ENCODE results near the gene GMIP. TPM values are rescaled to one million over a fixed set of nuclear protein-coding genes. Genes with fewer than 3 reads are reported as not detected.

GMIP gene
- polyA plus RNA-seq, 3 donors = 41.4 to 91.4 (median 75.1) TPM

GRCh38 chr19:19662344-19662743 lies 18.9 kb upstream of the GMIP start:
- H3K27me3 Mint-ChIP-seq (ENCODE audit: low read depth in 3 of 3) = peaks cover 0 to 2% (median 2%) of the 10 kb centered on the region in 3 donors
- H3K27ac Mint-ChIP-seq = peak overlapping the region; percentile 90 to 98 (median 94)
- no peaks in the 10 kb centered on the region for H3K27me3 ChIP-seq (ENCODE audit: control insufficient read depth in 2 of 2, insufficient read depth in 2 of 2, low read length in 2 of 2)
- TF ChIP-seq CTCF (IDR thresholded peaks at IDR 0.05) = no peak
- peaks cover 25 to 28% of the 10 kb centered on the region in 2 donors for H3K36me3 ChIP-seq (replicated peaks in 1 of 2; ENCODE audit: control insufficient read depth in 1 of 2, insufficient read depth in 2 of 2, low read length in 2 of 2)
- peak overlapping the region; percentile 88 to 90 for H3K4me3 Mint-ChIP-seq
- H3K9me3 ChIP-seq (replicated peaks in 1 of 2; ENCODE audit: control insufficient read depth in 1 of 2, insufficient read depth in 1 of 2, low read length in 2 of 2) = no peaks in the 10 kb centered on the region
- peaks cover 25 to 34% of the 10 kb centered on the region in 2 donors for H3K36me3 Mint-ChIP-seq
- peak in 1 of 3 donors; percentile 6 for DNase-seq
- peaks cover 22% of the 10 kb centered on the region for H3K4me1 Mint-ChIP-seq
- peak overlapping the region; percentile 96 for H3K4me2 ChIP-seq (replicated peaks; ENCODE audit: extremely low read depth, low read length, poor library complexity, severe bottlenecking)
- peaks cover 0 to 6% (median 0%) of the 10 kb centered on the region in 7 donors for H3K9me3 Mint-ChIP-seq
- peaks cover 4% of the 10 kb centered on the region for H4K20me1 ChIP-seq (ENCODE audit: insufficient read depth, low read length)
- H3K4me1 ChIP-seq (ENCODE audit: control insufficient read depth in 1 of 2, insufficient read depth in 2 of 2, low read length in 2 of 2) = peaks cover 23 to 30% of the 10 kb centered on the region in 2 donors
- peak overlapping the region; percentile 85 for H2AFZ ChIP-seq (ENCODE audit: insufficient read depth, low read depth, low read length, poor library complexity, severe bottlenecking)
- H3K79me2 ChIP-seq (ENCODE audit: insufficient read depth, low read length) = peaks cover 51% of the 10 kb centered on the region
- peak overlapping the region in 2 of 3 experiments; percentile 93 to 95 for H3K4me3 ChIP-seq (replicated peaks in 1 of 3; ENCODE audit: low read depth in 2 of 3, low read length in 3 of 3)
- H3K9ac ChIP-seq (ENCODE audit: insufficient read depth, low read length, poor library complexity, severe bottlenecking) = peak overlapping the region; percentile 24
- peak overlapping the region; percentile 96 to 99 for H3K27ac ChIP-seq (ENCODE audit: low read depth in 1 of 2, low read length in 2 of 2)
- intact Hi-C loops (cut with micrococcal nuclease) = loop anchor here in 1 of 2 donors (5.0 to 10.0 kb wide), 2 partner anchors 242 to 1845 kb away; partner anchors contain the start of genes ZNF429 and ZNF93
- WGBS (ENCODE audit: insufficient coverage) = 87% methylated on average over 8 of the region's 8 CpGs

GRCh38 chr19:19661675-19662251 lies 18.3 kb upstream of the GMIP start:
- H3K9ac ChIP-seq (ENCODE audit: insufficient read depth, low read length, poor library complexity, severe bottlenecking) = peak overlapping the region; percentile 24
- H3K79me2 ChIP-seq (ENCODE audit: insufficient read depth, low read length) = peaks cover 51% of the 10 kb centered on the region
- TF ChIP-seq CTCF (IDR thresholded peaks at IDR 0.05) = no peak
- H2AFZ ChIP-seq (ENCODE audit: insufficient read depth, low read depth, low read length, poor library complexity, severe bottlenecking) = peak overlapping the region; percentile 74
- peak overlapping the region; percentile 88 to 90 for H3K4me3 Mint-ChIP-seq
- H4K20me1 ChIP-seq (ENCODE audit: insufficient read depth, low read length) = peaks cover 4% of the 10 kb centered on the region
- H3K4me2 ChIP-seq (replicated peaks; ENCODE audit: extremely low read depth, low read length, poor library complexity, severe bottlenecking) = peak overlapping the region; percentile 96
- 84% methylated on average over 7 of the region's 18 CpGs for WGBS (ENCODE audit: insufficient coverage)
- no peaks in the 10 kb centered on the region for H3K27me3 ChIP-seq (ENCODE audit: control insufficient read depth in 2 of 2, insufficient read depth in 2 of 2, low read length in 2 of 2)
- H3K9me3 Mint-ChIP-seq = peaks cover 0 to 6% (median 0%) of the 10 kb centered on the region in 7 donors
- peak overlapping the region in 2 of 3 experiments; percentile 93 to 95 for H3K4me3 ChIP-seq (replicated peaks in 1 of 3; ENCODE audit: low read depth in 2 of 3, low read length in 3 of 3)
- peaks cover 31 to 34% of the 10 kb centered on the region in 2 donors for H3K36me3 ChIP-seq (replicated peaks in 1 of 2; ENCODE audit: control insufficient read depth in 1 of 2, insufficient read depth in 2 of 2, low read length in 2 of 2)
- H3K9me3 ChIP-seq (replicated peaks in 1 of 2; ENCODE audit: control insufficient read depth in 1 of 2, insufficient read depth in 1 of 2, low read length in 2 of 2) = no peaks in the 10 kb centered on the region
- H3K36me3 Mint-ChIP-seq = peaks cover 31 to 40% of the 10 kb centered on the region in 2 donors
- peak overlapping the region; percentile 96 to 99 for H3K27ac ChIP-seq (ENCODE audit: low read depth in 1 of 2, low read length in 2 of 2)
- H3K27me3 Mint-ChIP-seq (ENCODE audit: low read depth in 3 of 3) = peaks cover 0 to 2% (median 2%) of the 10 kb centered on the region in 3 donors
- H3K4me1 ChIP-seq (ENCODE audit: control insufficient read depth in 1 of 2, insufficient read depth in 2 of 2, low read length in 2 of 2) = peaks cover 23 to 30% of the 10 kb centered on the region in 2 donors
- peak; percentile 68 to 75 (median 74) for DNase-seq
- intact Hi-C loops (cut with micrococcal nuclease) = loop anchor here in 1 of 2 donors (5.0 to 10.0 kb wide), 2 partner anchors 243 to 1846 kb away; partner anchors contain the start of genes ZNF429 and ZNF93
- H3K27ac Mint-ChIP-seq = peak overlapping the region; percentile 90 to 98 (median 94)
- H3K4me1 Mint-ChIP-seq = peaks cover 22% of the 10 kb centered on the region
